Skin of body (tissue), 2 donors: ENCODE measurements around the gene ZBTB7C. TPM values are rescaled to one million over a fixed set of nuclear protein-coding genes. Genes with fewer than 3 reads are reported as not detected.

Experiments used
- DNase-seq: peaks from one replicate; lab custom pipeline; 2025; lab: John Stamatoyannopoulos, UW
- total RNA-seq: library from RNA; depleted of rRNA; stranded (reverse); fragments of >200 nt; gene quantifications from one replicate; pipeline ENCODE4 v1.2.3, GENCODE V29; 2014

Gene ZBTB7C
- total RNA-seq, 1 donor from 2014 or later = 6.3 TPM

GRCh38 chr18:48006415-48007175 lies 402.6 kb downstream of the ZBTB7C start:
- DNase-seq = no peak

DNA sequence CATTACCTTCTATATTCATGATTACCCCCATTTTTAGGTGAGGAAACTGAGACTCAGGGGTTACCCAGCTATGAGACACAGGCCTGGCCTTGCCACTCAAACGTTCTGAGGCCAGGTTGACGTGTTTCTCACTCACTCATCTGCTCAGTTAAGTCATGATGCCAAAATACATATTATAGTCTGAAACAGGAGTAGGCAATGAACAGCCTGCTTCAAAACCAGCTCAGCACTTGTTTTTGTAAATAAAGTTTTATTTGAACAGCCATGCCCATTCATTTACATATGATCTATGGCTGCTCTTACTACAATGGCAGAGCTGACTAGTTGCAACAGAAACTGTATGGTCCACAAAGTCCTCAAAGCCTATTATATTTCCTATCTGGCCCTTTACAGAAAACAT lies 404.6 kb downstream of the ZBTB7C start:
- DNase-seq = no peak

DNA sequence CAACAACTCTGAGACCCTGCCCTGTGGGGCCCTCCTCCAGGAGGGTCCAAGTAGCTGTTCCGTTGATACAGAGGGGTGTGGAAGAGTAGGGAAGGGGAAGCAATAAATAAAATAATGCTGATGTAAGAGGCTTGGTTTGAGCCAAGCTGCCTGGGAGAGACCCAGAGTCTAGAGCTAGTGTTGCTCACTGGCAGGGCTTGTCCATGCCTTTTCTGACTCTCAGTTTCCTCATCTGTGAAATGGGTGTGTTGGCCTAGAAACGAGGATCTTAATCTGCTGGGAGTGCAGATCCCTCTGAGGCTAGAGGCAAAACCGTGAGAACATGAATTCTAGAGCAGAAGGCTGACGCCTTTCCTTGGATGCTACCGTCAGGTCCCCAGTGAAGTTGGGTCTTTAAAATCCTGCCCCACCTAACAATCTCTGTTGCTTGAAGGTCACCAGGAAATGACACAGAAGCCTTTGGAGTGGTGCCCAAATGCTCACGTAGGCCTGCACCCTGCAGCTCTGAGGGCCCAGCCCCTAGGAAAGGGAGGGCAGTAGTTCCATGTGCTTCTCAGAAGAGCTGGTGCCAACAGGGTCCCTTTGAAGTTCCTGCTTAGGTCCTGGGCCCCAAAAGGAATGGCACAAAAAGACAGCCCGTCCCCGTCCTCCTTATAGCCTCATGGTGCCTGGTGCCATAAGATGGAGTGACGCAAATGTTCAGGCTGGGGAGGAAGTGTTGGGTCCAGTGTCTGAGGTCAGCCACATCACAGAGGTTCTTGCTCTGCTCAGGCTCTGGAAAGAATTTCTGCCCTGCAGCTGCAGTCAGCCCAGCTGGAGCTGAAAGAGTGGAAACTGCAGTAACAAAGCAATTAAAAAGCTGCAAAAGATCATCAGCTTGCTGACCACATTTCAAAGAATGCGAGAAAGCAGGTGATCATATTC lies 405.5 kb downstream of the ZBTB7C start:
- DNase-seq = peak; percentile 17

- no peak for DNase-seq
These were observed 406.2 kb downstream of the ZBTB7C start for GRCh38 chr18:48002933-48003365.

DNA sequence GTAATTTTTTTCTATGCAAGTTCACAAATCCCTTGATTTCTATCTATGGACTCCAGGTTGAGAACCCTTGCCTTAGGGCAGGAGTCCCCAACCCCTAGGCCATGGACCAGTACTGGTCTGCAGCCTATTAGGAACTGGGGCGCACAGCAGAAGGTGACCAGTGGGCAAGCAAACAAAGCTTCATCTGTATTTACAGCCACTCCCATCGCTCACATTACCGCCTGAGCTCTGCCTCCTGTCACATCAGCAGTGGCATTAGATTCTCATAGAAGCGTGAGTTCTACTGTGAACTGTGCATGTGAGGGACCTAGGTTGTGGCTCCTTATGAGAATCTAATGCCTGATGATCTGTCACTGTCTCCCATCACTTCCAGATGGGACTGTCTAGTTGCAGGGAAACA lies 408.5 kb downstream of the ZBTB7C start:
- no peak for DNase-seq

DNA sequence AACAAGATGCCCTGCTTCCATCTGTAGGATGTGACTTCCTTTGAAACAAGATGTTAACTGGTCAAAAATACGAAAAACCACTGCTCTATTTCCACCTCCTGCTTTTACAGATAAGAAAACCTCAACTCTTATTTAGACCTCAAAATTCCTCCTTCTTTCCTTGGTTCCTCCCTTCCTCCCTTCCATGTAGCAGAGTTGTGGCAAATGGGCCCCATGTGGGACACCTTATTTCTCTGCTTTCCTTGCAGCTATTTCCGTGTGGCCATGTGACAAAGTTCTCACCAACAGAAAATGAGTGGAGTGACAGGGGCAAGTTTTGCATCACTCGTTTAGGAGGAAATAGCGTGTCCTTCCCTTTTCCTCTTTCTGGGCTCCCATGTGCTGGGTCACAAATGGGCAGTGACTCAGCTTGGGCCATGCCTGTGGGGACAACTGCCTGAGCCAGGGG lies 409.4 kb downstream of the ZBTB7C start:
- DNase-seq = no peak

DNA sequence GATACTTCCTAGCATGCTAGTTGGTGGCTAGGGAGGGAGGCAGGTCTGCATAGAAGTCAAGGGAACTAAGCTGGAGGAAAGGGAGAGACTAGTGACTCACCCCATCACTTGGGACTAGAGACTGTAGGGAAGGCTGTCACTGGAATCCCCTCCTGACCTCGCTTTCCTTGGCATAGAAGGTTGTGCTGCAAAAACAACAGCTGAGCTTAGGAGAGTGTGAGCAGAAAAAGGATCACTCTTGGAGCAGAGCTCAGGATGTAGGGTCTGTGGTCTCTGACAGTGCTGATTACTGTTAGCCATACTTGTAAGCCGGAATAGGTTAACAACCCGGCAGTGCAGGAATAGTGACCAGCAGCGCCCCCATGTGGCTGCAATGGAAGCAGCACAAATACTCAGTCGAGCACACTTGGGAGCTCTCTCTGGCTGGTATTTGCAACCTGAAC lies 411.8 kb downstream of the ZBTB7C start:
- DNase-seq = no peak

GRCh38 chr18:47996091-47996541 lies 413.1 kb downstream of the ZBTB7C start:
- peak; percentile 40 for DNase-seq

GRCh38 chr18:47995654-47996053 lies 413.5 kb downstream of the ZBTB7C start:
- DNase-seq = peak; percentile 25

DNA sequence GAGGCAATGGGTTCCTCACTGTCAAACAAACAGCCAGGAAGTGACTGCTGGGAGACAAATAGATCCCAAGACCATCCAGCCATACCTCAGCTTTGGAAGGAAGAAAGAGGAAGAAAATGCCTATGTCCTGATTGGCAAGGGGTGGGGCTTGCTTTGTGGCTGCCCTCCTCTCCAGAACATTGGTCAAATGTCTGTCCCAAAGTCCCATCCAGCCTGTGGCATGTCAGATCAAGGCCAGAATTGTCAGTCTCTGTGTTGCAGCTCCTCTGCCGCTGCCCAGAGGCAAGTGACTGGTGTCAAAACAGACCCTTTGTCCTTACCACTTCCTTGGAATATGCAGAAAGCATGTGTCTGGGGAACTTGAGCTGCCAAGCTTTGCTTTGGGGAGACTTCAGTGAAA lies 415.8 kb downstream of the ZBTB7C start:
- no peak for DNase-seq

DNA sequence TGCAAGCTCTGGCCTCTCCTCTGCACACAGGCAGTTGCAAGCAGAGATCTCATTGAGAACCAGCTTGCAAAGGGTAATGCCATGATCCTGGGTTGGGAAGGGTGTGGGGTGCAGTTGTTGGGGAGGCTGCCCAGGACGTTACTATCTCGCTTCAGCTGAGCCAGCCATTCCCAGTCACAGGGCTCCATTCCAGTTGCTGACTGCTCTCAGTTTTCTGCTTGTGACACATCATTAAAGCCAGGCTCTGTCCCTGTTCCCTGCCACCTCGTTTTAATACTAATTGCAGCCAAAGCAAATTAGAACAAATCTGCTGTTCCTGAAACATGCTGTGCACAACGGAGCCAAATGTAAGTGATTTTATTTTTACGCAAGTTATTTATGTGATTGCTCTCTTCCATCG lies 416.2 kb downstream of the ZBTB7C start:
- no peak for DNase-seq

- no peak for DNase-seq
These were observed 416.9 kb downstream of the ZBTB7C start for GRCh38 chr18:47992266-47992665.

DNA sequence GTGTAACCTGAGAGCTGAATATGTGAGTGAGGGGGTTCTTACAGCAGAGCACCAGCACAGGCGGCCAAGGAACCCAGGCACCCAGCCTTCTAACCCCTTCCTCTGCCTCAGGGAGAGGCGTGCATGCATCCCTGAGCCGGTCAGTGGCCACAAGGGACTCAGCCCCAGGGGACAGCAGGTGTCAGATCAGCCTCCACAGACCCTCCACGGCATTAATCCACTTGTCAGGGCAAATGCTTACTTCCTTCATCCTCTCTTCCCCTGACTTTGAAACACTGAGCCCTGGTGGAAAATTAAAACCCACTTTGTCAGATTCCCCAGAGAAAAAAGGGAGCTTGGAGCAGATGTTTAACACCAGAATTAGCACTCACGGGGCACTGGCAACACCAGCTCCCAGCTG lies 418.2 kb downstream of the ZBTB7C start:
- DNase-seq = no peak

DNA sequence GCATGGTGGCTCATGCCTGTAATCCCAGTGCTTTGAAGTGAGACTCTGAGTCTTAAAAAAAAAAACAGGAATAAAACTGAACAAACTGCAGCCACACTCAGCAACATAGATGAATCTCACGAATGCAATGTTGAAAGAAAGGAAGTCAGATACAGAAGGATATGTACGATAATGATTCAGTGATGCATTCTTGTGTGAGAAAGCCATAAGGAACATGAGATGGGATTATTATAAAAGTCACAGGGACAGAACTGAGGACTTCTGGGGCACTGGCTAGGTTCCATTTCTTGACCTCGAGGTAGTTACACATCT lies 421.8 kb downstream of the ZBTB7C start:
- DNase-seq = no peak

DNA sequence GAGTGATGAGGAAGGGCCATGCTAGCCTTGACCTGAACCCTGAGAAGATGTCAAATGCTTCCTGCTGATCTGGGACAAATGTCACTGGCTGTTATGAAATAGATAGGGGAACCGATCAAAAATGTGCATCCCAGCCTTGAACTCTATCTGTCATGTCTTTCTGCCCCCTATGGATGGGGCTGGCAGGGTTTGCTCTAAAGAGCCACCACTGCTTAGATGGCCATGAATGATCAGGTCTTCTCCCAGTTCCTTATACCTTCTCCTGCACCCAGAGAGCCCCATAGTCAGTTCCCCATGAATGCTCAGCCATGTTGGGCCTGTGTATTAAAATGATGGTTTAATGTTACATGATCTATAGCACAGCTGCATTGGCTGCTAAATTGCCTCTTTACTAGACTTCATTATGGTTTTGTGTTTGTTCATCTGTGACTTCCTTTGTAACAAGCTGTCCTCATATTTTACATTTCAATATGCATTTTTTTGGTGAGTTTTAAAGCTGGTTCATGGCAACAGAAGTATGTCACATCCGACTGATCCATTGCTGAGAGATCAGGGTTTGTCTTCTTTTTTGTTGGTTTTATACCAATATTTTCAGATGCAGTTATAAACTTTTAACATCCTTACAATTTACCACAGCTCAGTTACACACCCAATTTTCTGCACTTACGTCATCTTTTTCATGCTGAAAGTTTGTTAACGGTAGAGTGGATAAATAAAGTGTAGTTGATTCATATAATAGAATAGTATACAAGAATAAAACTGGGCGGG lies 422.4 kb downstream of the ZBTB7C start:
- DNase-seq = peak; percentile 57

- no peak for DNase-seq
These were observed 423.3 kb downstream of the ZBTB7C start for GRCh38 chr18:47985866-47986265.

DNA sequence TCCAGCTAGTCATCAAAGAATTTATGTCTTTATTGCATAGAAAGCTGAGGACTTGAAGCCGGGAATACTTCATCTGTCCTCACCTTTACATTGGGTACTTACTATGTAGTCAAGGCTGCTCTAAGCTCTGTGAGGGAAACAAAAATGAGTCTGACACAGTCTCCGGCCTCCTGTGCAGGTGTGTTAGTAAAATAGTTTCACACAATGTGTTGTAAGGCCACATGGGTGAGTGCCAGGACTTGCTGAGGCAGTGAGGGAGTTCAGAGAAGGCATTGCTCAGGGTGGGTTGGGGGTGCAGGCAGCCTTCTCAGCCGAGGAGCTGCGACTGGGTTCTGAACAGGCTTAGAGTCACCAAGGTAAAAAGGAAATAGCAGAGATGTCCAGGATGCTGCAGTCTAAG lies 424.2 kb downstream of the ZBTB7C start:
- no peak for DNase-seq

- peak; percentile 46 for DNase-seq
These were observed 425.2 kb downstream of the ZBTB7C start for GRCh38 chr18:47983946-47984345.

DNA sequence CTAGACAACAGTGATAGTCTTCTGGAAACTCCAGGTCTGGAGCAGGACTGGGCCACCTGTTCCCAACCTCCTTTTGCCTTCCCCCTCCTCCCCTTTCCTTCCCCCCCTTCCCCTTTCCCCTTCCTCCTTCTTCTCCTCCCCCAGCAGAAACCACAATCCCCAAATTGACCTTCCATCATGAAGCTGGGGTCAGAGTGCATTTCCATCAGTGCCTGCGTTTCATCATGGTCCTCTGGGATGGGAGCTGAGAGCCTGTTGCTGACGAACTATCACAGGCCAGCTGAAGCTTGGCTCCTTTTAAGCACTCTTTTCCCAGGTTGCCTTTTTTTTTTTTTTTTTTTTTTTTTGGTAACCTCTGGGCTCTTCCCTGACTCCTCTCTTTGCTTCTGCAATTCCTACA lies 426.1 kb downstream of the ZBTB7C start:
- DNase-seq = no peak

DNA sequence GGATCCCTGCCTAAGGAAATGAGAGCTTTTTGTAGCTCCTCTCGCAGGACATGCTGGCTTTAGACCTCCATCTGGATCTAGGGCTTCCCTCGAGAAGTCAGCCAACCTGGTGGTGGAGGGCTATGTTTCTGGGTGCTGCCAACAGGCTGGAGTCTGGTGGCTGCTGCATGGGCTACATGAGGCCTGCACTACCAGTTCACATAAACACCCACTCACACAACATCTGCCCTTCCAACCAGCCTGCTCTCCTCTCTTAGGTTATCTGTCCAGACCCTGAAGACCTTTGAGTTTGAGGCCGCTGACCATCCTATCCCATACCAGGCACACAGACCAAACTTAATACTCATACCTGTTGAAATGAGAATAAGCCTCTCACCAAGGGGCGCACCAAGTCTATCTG lies 427.4 kb downstream of the ZBTB7C start:
- no peak for DNase-seq

DNA sequence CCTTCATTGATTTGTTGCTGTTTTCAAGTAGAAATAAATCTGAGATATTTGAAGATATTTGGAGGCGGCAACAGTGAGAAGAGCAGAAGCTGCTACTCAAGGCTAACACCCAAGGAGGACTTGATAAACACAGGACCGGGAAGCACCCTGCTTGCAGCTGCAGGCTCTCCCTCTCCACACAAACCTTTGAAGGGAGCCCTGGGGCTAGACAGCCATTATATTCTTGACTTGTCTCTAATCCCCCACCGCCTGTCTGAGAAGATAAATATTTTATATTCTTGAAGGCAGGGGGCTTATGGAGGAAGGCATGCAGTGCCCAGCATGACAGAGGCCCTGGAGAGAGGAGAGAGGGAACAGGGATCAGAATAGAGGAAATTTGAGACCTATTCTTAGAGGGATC lies 427.9 kb downstream of the ZBTB7C start:
- DNase-seq = no peak
